HCT116 (cell line): Measurements from ENCODE around the gene SLC50A1.
"Not testable (repeated sequence)": the region's sequence is repeated elsewhere in the genome, so short reads cannot be mapped to it uniquely, and the experiment has no call there.

Experiments used
- CBX3 ChIP-seq: IDR thresholded peaks from 2 replicates; pipeline ENCODE4 v1.6.1; 2012; ENCODE audit warnings: low read depth
- CEBPB ChIP-seq: IDR thresholded peaks from 2 replicates; pipeline ENCODE4 v1.6.1; 2012; ENCODE audit warnings: low read depth
- CTCF ChIP-seq, 3 experiments: fragments of 200-600 bp in 1 of 3; sonication (generic) in 1 of 3; IDR thresholded peaks in 2 of 3; conservative IDR thresholded peaks in 1 of 3; 2 replicates each; pipeline ENCODE4 v1.5.1; 2012 to 2017; ENCODE audit warnings: low read depth in 2 of 3, low read length in 2 of 3, antibody characterized with exemption in 1 of 3, borderline replicate concordance in 1 of 3, control low read depth in 1 of 3, mild to moderate bottlenecking in 1 of 3, mixed read lengths in 1 of 3, mixed run types in 1 of 3, moderate library complexity in 1 of 3; ENCODE audit not compliant: insufficient read depth in 1 of 3
- EZH2 ChIP-seq: fragments of 200-600 bp; sonication (generic); IDR thresholded peaks from 2 replicates; pipeline ENCODE4 v1.6.1; 2017; ENCODE audit warnings: antibody characterized with exemption, mixed run types
- EZH2phosphoT487 ChIP-seq: fragments of 200-600 bp; IDR thresholded peaks from 2 replicates; pipeline ENCODE4 v1.6.1; 2018; ENCODE audit warnings: antibody characterized with exemption, borderline replicate concordance
- MAX ChIP-seq: IDR thresholded peaks from 2 replicates; pipeline ENCODE4 v1.6.1; 2012
- POLR2A ChIP-seq: IDR thresholded peaks from 2 replicates; pipeline ENCODE4 v1.7.0; 2011; ENCODE audit warnings: borderline replicate concordance; ENCODE audit not compliant: insufficient read depth, insufficient read length; ENCODE audit errors: extremely low read depth
- POLR2AphosphoS5 ChIP-seq: IDR thresholded peaks from 2 replicates; pipeline ENCODE4 v1.6.1; 2011; ENCODE audit warnings: mild to moderate bottlenecking, low read depth, low read length, moderate library complexity
- SRF ChIP-seq: IDR thresholded peaks from 2 replicates; pipeline ENCODE4 v1.6.1; 2012; ENCODE audit warnings: low read depth
- TCF7L2 ChIP-seq: IDR thresholded peaks from 2 replicates; pipeline ENCODE4 v1.7.0; 2011; ENCODE audit warnings: borderline replicate concordance, inconsistent platforms; ENCODE audit not compliant: insufficient read depth, insufficient read length; ENCODE audit errors: extremely low read depth
- YY1 ChIP-seq: IDR thresholded peaks from 2 replicates; pipeline ENCODE4 v1.6.1; 2011; ENCODE audit warnings: low read length, low read depth, moderate library complexity, mild to moderate bottlenecking; ENCODE audit not compliant: insufficient replicate concordance; ENCODE audit errors: extremely low read depth
- ZNF274 ChIP-seq: fragments of 200-500 bp; sonication (Bioruptor generic); IDR thresholded peaks from 2 replicates; pipeline ENCODE4 v1.6.1; 2014; ENCODE audit warnings: mild to moderate bottlenecking, low read depth, low read length, inconsistent platforms

DNA sequence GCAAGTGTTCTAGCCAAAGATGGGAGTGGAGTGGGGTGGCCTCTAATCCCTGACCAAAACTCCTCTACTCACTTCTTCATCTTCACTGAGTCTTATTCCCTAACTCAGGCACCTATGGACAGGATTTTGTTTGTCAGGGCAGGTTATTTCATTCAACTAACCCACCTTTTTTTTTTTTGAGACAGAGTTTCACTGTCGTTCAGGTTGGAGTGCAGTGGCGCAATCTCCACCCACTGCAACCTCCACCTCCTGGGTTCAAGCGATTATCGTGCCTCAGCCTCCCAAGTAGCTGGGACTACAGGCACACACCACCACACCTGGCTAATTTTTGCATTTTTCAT lies 32.4 kb downstream of the SLC50A1 start:
- TF ChIP-seq CTCF (IDR thresholded peaks at IDR 0.05 in 2 of 3, conservative IDR thresholded peaks at IDR 0.05 in 1 of 3; ENCODE audit: borderline replicate concordance in 1 of 3, insufficient read depth in 1 of 3, low read depth in 2 of 3, low read length in 2 of 3); POLR2A; SRF; YY1; POLR2AphosphoS5; MAX; TCF7L2; EZH2phosphoT487; EZH2; CEBPB; ZNF274; CBX3: not testable (repeated sequence)
